SKM-1 treated with dmso at 0.1 percent for 144 hours (cell line): ENCODE measurements around the gene CCNI2.

Experiments
- DNase-seq: peaks from one replicate; lab custom pipeline; 2025; ENCODE audit not compliant: unreplicated experiment; lab: John Stamatoyannopoulos, UW

Gene CCNI2

DNA sequence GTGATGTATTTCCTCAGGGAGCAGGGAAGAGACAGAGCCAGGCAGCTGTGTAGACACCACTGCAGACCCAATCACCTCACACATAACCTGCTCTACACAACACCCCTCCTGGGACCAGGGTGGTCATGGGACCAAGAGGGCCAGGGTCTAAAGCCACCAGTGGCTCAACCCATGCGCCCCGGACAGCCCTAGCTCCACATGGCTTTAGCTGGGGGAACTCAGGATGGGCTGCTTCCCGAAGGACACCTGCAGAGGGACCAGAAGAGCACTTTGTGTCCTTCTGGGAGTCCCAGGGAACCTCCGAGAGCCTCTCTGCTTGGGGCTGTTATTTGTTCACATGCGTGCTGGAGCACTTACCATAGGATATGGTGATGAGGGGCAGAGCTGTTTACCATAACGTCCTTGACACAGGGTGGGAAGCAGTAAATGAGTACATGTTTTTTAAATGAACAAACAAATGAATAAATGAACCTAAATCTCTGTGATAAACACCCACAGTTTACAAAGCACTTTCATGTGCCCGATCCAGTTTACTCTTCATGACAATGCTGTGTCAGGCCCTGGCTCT is 17.5 kb downstream of the CCNI2 start:
- no peak for DNase-seq

DNA sequence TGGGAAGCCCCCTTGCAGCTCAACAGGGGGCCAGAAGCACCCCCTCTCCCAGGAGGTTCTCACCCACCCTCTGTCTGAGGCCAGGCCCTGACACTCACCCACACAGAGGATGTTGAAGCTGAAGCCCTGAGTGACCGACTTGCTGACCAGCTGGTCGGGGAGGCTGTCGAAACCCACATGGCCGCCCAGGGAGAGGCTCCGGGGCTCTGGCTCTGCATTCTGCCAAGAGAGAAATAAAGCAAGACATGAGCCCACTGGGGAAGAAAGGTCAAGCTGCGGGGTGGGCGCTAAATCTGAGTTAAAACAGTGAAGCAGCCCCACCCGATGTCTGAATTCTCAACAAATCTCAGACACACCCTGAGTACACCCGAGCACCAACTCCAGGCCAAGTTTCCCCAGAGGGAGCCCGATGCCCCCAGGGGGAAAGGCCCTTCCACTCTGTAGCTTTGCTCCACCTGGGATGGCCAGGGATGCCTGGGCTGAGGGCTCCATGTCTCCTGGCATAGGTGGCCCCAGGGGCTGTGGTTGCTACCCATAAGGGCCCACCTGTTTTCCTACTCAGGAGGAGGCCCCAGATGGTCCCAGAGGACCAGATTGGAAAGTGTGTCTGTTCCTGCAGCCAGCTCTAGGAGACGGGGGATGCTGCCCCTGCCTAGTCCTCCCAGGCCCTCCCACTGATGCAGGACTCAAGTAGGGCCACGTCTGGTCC is 18.2 kb downstream of the CCNI2 start:
- no peak for DNase-seq

DNA sequence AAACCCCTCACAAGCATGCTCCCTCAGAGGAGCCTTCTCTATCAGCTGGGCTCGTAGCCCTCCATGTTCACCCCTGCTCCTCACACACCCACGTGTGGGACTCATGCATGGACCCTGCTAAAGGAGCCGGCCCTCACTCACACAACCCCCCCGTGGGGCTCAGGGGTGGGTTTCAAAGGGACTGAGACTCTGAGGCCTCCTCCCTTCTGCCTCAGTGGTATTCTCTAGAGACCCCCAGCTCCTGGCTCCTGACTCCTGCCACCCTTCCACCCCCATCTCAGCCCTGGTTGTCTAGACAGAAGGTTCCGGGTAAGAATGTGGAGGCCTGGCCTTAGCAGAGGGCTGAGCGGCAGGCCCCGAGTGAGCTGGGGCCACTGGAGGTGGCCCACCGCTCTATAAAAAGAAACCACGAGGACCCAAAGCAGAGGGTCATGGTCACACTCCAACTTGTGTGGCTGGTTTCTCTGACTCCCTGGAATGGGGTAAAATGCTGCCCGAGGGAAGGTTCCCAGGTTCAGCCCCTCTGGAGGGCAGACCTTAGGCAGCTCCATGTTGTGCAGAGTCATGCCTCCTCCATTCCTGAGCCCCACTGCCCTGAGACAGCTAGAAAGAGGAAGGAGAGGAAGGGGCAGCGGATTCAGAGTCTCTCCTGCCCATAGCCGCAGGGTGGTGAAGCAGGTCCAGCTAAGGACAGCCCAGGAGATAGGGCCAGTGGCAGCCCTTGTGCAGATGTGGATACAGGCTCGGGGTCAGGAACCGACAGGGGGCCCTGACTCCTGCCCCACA is 19.0 kb downstream of the CCNI2 start:
- DNase-seq, result no peak

DNA sequence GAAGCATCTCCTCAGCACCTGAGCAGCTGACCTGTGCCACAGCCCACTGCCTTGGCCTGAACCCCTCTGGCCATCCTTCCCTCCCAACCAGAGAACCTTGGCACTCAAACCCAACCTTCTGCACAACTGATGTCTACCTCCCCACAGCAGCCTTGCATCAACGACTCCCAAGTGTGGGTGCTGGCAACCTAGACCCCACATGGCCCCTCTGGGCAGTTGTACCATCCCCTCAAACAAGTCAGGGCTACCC is 19.5 kb downstream of the CCNI2 start:
- no peak for DNase-seq

- no peak for DNase-seq
Observed at GRCh38 chr5:132767150-132767549, 19.9 kb downstream of the CCNI2 start.

DNA sequence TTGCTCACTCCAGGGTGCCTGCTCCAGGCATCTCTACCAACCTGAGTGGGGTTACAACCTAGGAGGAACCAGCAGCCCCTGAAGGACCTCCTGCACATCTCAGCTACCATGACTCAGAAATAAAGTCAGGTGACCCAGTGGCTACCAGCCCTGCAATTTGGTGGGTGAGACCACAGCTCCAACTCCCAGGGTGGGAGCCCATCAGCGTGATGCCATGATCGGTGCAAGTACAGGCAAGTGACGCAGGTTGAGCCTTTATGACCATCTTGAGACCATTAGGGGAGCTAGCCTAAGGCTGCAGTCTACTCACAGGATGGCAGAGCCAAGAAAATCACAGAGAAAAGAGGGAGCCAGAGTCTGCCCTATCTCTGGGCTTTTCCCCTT is 21.3 kb downstream of the CCNI2 start:
- no peak for DNase-seq

DNA sequence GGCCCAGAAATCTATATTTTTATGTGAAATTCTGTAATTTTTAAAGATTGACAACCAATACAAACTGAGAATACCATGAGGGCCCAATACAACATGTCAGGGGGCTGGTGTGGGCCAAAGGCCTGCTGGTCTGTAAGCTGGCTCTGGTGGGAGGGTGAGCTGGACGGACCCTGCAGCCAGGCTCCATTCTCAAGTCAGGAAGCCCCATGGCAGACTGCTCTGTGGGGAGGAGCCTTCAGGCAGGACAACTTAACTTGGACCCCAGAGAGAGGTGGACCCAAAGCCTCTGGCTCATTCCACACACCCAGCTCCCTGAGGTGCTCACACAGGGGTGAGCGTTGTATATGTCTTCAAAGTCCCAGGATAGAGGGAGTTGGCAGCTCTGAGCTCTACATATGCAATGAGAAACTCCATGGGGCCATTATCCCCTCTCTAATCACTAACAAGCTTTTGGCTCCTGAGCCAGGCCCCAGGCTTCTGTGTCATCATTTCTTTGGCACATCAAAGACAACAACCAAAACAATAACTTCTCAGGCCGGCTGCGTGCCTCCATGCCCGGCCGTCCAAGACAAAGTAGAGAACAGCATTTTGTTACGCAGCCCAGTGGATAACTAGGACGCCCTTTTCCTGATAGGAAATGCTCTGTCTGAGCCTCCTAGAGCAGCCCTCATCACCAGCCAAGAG is 23.4 kb downstream of the CCNI2 start:
- no peak for DNase-seq

DNA sequence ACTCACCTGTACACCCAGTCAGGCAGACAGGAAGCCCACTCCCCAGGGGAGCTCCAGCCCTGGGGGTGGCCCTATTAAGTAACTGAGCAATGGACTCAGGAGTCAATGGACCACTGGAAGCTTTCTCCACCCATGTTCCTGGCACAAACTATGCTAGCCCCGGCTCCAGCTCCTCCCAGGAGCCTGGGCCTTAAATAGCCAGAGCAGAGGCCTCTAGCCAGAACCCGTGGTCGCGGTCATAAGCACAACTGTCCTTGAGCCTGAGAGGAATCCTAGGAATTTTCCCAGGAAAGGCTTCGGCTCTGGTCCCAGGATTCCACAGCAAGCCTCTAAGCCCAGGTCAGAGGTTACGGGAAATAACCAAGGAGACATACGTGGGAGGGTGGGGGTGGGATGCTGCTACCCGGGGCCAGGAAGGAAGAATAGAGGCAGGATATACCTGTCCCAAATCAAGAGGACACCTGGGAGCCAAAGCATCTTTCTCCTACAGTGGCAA is 24.3 kb downstream of the CCNI2 start:
- DNase-seq, result no peak

DNA sequence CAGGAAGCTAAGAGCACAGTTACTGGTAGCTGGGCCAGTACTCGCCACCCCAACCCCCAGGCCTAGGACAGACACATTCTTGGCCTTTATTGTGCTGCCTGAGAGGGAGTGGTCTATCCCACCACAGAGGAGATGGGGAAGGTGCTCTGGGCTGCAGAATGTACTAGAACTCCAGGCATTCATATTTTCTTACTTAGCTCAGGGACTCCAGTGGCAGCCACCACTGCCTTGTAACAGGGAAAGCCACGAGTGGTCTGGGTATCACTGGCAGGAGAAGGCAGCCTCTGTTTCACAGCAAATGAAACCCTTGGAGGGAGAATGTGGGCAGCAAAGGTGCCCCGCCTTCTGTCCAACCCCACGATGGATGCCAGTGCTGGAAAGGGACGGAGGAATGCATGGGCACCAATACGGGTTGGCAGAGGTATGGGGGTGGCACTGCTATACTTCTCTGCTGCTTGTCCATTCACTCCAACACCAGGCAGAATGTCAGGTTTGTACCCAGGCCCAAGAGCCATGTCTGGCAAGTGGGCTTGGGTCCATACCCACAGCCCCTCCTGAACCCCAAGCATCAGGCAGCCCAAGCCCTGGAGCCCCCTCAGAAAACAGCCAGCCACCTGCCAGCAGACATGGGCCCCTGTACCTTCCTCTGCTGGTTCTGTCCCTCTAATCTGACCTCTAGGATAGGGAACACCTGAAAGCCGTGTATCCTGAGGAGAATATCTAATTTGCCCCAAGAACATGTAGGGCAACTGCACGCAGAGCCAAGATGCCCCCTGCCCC is 25.3 kb downstream of the CCNI2 start:
- DNase-seq, result no peak

- no peak for DNase-seq
Observed at GRCh38 chr5:132773114-132773513, 25.9 kb downstream of the CCNI2 start.

DNA sequence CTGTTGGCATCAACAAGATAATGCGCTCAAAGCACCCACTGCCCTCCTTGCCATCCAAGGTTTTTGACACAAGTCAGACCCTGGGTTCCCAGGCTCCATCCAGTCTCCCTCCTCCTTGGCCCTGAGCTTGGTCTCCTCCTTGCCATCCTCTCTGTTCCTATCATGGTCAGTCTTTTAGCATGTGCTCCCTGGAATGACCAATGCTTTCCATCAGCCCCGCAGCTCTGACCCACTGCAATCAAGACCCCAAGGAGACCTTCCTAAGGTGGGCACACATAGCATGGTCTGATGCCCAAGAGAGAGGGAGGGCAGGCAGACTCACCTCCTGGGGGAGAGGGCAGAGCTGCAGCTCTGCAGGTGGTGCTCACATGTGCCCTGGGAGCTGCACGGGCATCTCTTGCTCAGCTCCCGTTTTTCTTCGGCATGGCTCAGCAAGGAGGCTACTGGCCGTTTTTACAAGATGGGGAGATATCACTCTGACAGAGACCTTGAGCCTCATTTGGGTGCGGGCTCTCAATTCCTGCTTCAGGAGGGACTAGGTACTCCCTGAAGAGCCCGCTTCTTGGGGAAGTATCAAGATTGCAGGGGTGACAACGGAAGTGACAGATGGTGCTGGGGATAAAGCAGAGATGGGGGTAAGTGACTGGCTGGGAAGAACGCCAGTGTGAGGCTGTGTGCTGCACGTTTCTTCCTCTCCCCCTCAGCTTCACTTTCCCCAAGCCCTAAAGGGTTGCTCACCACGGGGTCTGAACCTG is 26.6 kb downstream of the CCNI2 start:
- no peak for DNase-seq

- no peak for DNase-seq
Observed at GRCh38 chr5:132774406-132774805, 27.2 kb downstream of the CCNI2 start.

- DNase-seq, result no peak
Observed at GRCh38 chr5:132774896-132775295, 27.7 kb downstream of the CCNI2 start.

DNA sequence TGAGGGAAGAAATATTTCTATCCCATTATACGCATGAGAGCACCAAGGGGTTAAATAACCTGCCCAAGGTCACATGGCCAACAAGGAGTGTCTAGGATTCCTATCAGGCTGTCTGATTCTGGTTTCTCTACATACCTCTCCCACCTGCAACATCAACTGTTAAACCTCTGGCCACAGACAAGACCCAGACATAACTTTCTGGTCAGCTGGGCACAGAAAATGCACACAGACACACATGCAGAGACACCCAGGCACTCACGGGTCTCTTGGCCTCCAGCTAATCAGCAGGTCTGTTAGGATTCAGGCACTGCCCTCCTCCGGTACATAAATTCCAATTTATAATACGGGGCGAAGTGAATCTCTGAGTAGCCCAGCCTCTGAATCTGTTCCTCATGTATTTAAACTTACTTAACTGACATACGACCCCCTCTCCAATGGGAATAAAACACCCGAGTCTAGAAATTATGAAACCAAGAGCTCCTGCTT is 28.3 kb downstream of the CCNI2 start:
- no peak for DNase-seq

DNA sequence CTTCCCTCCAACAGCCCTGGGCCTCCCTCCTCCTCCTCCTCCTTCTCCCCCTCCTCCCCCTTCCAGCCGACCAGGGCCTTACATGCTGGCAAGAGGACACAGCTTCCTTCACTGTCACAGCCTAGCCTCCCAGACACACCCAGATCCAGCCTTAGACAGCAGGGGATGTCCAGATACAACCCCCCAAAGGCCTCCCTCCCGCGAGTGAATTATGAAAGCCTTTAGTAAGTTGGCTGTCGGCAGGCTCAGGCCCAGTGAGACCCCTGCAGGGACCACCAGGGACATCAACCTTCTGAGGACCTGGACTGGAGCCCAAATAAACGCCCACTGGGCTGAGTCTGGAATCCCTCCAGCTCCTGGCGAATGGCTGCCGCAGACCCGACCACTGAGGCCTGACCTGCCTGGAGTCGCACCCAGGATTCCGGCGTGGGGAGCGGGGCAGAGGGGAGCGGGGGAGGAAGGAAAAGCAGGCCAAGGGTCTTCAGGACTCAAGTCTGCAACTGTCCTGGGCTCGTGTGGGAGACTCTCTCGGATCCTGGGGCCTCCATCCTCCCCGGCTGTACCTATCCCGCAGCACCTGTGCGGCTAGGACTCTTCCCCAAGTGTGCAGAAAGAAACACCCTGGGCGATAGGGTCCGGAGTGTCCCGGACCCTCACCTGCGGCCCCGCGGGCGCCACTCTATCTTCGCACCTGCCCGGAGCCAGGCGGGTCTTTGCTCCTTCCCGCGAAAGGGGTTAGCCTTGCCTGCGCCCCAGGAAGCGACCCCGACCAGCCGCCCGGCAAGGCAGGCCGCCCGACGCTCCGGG is 29.1 kb downstream of the CCNI2 start:
- DNase-seq, result no peak

DNA sequence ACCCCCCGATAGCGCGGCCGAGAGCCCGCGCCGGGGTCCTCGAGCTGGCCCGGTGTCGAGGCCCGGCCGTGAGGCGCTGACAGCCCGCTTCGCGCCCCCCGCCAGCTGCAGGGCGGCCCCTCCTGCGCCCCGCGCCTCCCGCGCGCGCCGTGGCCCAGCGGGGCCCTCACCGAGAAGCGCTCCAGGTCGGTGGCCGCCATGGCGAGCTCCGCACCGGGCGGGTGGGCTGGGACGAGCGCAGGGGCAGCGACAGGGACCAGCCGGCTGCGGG is 29.6 kb downstream of the CCNI2 start:
- DNase-seq, result no peak

- peak; percentile 15 for DNase-seq
Observed at GRCh38 chr5:132777209-132778069, 30.2 kb downstream of the CCNI2 start, which contains the start of gene SEPTIN8. TSS of gene SEPTIN8 (minus strand) at chr5:132777239. CDS start at chr5:132777137, 102 bp downstream.

GRCh38 chr5:132778129-132778528 is 30.9 kb downstream of the CCNI2 start:
- no peak for DNase-seq

- no peak for DNase-seq
Observed at GRCh38 chr5:132778856-132779255, 31.6 kb downstream of the CCNI2 start.
